ENCODE measurements around the gene SLC8A1.

DNA sequence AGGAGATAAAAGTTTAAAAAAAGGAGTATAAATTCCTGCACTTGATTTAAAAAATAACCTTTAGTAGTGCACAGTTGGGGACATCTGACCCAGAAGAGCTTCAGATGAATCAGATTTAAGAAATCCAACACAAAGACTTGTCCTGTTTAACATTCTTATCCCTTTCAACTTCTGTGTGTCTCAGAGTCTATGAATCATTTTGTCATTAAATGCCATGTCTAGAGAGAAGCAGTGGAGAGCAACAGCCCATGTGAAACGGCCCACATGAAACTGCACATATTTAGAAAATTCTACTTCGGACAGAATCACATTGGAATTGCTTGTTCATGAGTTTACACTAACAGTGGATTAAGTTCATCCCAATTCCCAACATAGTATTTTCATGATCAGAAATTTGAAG, 278.6 kb downstream of the SLC8A1 start:
- TF ChIP-seq, protein P1, sequence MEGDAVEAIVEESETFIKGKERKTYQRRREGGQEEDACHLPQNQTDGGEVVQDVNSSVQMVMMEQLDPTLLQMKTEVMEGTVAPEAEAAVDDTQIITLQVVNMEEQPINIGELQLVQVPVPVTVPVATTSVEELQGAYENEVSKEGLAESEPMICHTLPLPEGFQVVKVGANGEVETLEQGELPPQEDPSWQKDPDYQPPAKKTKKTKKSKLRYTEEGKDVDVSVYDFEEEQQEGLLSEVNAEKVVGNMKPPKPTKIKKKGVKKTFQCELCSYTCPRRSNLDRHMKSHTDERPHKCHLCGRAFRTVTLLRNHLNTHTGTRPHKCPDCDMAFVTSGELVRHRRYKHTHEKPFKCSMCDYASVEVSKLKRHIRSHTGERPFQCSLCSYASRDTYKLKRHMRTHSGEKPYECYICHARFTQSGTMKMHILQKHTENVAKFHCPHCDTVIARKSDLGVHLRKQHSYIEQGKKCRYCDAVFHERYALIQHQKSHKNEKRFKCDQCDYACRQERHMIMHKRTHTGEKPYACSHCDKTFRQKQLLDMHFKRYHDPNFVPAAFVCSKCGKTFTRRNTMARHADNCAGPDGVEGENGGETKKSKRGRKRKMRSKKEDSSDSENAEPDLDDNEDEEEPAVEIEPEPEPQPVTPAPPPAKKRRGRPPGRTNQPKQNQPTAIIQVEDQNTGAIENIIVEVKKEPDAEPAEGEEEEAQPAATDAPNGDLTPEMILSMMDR (IDR thresholded peaks at IDR 0.05) = no peak
- no peak for TF ChIP-seq POLR2AphosphoS5 (IDR thresholded peaks at IDR 0.05)
